ENCODE measurements around the gene ALPL.

DNA sequence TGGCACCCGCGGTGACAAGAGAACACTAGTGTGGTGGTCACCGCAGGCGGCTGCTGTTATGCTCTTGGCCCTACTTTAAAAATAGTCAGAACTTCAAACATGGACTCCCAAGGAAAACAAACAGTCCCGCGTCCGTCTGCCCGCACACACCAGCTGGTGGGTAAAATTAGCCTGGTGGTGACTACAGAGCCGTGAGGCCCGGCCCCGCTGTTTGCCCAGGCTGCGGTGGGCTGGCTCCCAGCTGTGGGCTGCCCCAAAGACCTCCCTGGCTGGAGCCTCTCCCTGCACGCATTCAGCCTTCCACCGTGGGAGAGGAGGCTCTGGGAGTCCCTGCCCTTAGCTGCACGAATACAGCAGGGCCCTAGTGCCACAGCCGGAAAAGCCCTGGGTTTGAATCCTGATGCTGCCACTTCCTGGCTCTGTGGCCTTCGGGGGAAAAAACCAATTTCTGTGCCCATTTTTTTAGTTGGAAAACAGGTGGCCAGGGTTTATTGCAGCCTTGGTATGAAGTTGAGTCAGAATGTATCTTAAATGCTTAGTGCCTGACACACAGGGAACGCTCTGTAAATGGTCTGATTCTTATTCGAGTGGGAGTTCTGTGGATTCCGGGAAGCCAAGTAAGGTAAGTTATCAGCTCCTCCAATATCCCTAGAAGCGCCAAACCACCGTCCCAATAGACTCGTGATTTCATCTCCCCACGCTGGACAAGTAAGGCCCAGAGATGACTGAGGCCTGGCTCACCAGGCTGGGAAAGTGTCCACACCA is 58.2 kb downstream of the ALPL start:
- TF ChIP-seq, protein P1, sequence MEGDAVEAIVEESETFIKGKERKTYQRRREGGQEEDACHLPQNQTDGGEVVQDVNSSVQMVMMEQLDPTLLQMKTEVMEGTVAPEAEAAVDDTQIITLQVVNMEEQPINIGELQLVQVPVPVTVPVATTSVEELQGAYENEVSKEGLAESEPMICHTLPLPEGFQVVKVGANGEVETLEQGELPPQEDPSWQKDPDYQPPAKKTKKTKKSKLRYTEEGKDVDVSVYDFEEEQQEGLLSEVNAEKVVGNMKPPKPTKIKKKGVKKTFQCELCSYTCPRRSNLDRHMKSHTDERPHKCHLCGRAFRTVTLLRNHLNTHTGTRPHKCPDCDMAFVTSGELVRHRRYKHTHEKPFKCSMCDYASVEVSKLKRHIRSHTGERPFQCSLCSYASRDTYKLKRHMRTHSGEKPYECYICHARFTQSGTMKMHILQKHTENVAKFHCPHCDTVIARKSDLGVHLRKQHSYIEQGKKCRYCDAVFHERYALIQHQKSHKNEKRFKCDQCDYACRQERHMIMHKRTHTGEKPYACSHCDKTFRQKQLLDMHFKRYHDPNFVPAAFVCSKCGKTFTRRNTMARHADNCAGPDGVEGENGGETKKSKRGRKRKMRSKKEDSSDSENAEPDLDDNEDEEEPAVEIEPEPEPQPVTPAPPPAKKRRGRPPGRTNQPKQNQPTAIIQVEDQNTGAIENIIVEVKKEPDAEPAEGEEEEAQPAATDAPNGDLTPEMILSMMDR (conservative IDR thresholded peaks at IDR 0.05; ENCODE audit: low read depth, low read length), result no peak
- TF ChIP-seq, protein P2, sequence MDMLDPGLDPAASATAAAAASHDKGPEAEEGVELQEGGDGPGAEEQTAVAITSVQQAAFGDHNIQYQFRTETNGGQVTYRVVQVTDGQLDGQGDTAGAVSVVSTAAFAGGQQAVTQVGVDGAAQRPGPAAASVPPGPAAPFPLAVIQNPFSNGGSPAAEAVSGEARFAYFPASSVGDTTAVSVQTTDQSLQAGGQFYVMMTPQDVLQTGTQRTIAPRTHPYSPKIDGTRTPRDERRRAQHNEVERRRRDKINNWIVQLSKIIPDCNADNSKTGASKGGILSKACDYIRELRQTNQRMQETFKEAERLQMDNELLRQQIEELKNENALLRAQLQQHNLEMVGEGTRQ (IDR thresholded peaks at IDR 0.05; ENCODE audit: low read depth, low read length), result no peak
- no peak for TF ChIP-seq MXI1 (IDR thresholded peaks at IDR 0.05; ENCODE audit: borderline replicate concordance, low read depth, low read length)
- TF ChIP-seq POLR2A (IDR thresholded peaks at IDR 0.05; ENCODE audit: low read depth, low read length), result no peak
- TF ChIP-seq CHD1 (IDR thresholded peaks at IDR 0.05; ENCODE audit: low read depth, low read length), result no peak
- TF ChIP-seq RAD21 (IDR thresholded peaks at IDR 0.05; ENCODE audit: low read length), result no peak
- TF ChIP-seq MAFK (IDR thresholded peaks at IDR 0.05; ENCODE audit: low read depth, low read length), result no peak
- no peak for TF ChIP-seq SMC3 (IDR thresholded peaks at IDR 0.05; ENCODE audit: low read depth, low read length)
- TF ChIP-seq RFX5 (IDR thresholded peaks at IDR 0.05; ENCODE audit: low read depth, low read length), result no peak
- TF ChIP-seq NFE2L2 (IDR thresholded peaks at IDR 0.05; ENCODE audit: low read depth, low read length), result no peak
- peak; percentile 50; the same call in 1 of the 2 replicates for TF ChIP-seq CEBPB (IDR thresholded peaks at IDR 0.05; ENCODE audit: low read depth, low read length)
- TF ChIP-seq RCOR1 (IDR thresholded peaks at IDR 0.05; ENCODE audit: insufficient replicate concordance, low read length), result no peak
- TF ChIP-seq MAZ (IDR thresholded peaks at IDR 0.05; ENCODE audit: borderline replicate concordance, low read depth, low read length), result no peak

All from IMR-90 (cell line).